GM18526 (cell line): Measurements from ENCODE around the gene SLC5A6.

Experiments
- POLR2A ChIP-seq: IDR thresholded peaks from 3 replicates; pipeline ENCODE4 v1.6.1; 2011; ENCODE audit not compliant: insufficient read length; ENCODE audit errors: extremely low read depth

Gene SLC5A6

GRCh38 chr2:27241761-27242613 lies 29.9 kb upstream of the SLC5A6 start:
- no peak for TF ChIP-seq POLR2A

GRCh38 chr2:27240406-27240805 lies 28.3 kb upstream of the SLC5A6 start:
- no peak for TF ChIP-seq POLR2A

GRCh38 chr2:27238976-27239375 lies 26.9 kb upstream of the SLC5A6 start:
- TF ChIP-seq POLR2A: no peak

- TF ChIP-seq POLR2A: no peak
Observed at GRCh38 chr2:27237341-27237945, 25.4 kb upstream of the SLC5A6 start.

GRCh38 chr2:27236626-27237025 lies 24.6 kb upstream of the SLC5A6 start:
- TF ChIP-seq POLR2A: no peak

- no peak for TF ChIP-seq POLR2A
Observed at GRCh38 chr2:27236136-27236535, 24.1 kb upstream of the SLC5A6 start.

- no peak for TF ChIP-seq POLR2A
Observed at GRCh38 chr2:27233341-27233740, 21.3 kb upstream of the SLC5A6 start.

- no peak for TF ChIP-seq POLR2A
Observed at GRCh38 chr2:27231921-27232320, 19.9 kb upstream of the SLC5A6 start.

- TF ChIP-seq POLR2A: no peak
Observed at GRCh38 chr2:27227501-27227900, 15.4 kb upstream of the SLC5A6 start.

- no peak for TF ChIP-seq POLR2A
Observed at GRCh38 chr2:27225526-27225925, 13.5 kb upstream of the SLC5A6 start.

- TF ChIP-seq POLR2A: no peak
Observed at GRCh38 chr2:27223416-27223815, 11.3 kb upstream of the SLC5A6 start.

- no peak for TF ChIP-seq POLR2A
Observed at GRCh38 chr2:27222407-27222806, 10.3 kb upstream of the SLC5A6 start.

- TF ChIP-seq POLR2A: no peak
Observed at GRCh38 chr2:27221166-27221565, 9.1 kb upstream of the SLC5A6 start.

- TF ChIP-seq POLR2A: no peak
Observed at GRCh38 chr2:27220091-27220490, 8.0 kb upstream of the SLC5A6 start.

- TF ChIP-seq POLR2A: no peak
Observed at GRCh38 chr2:27219091-27219490, 7.0 kb upstream of the SLC5A6 start.

- TF ChIP-seq POLR2A: no peak
Observed at GRCh38 chr2:27218614-27219013, 6.5 kb upstream of the SLC5A6 start.
